ENCODE data around the gene CACNB2.

GRCh38 chr10:18401416-18402195 is 261.4 kb downstream of the CACNB2 start:
- TF ChIP-seq POLR2AphosphoS5 (IDR thresholded peaks at IDR 0.05; ENCODE audit: insufficient read depth, low read depth, low read length) (no peak), CTCF (IDR thresholded peaks at IDR 0.05; ENCODE audit: extremely low read depth in 1 of 2, insufficient read depth in 1 of 2, low read depth in 1 of 2, low read length in 2 of 2) (no peak), EZH2 (IDR thresholded peaks at IDR 0.05; ENCODE audit: borderline replicate concordance, low read depth, low read length, severe bottlenecking) (no peak), POLR2A (IDR thresholded peaks at IDR 0.05; ENCODE audit: low read depth, low read length) (no peak)

Data from endothelial cell of umbilical vein (primary cell).